A549 (cell line): Measurements from ENCODE around the gene DUS2.

Source experiments
- CHD2 ChIP-seq: fragments of 150-350 bp; IDR thresholded peaks from 2 replicates; pipeline ENCODE4 v1.6.1; 2014; ENCODE audit warnings: low read length; ENCODE audit not compliant: partially characterized antibody
- CTCF ChIP-seq: fragments of >200 bp; sonication (Bioruptor Twin); formaldehyde crosslinking; IDR thresholded peaks from 3 replicates; pipeline ENCODE4 v1.5.1; 2016
- EHF ChIP-seq: fragments of 250-450 bp; sonication (Bioruptor Pico); IDR thresholded peaks from 2 replicates; pipeline ENCODE4 v1.5.0; 2020; ENCODE audit warnings: mild to moderate bottlenecking
- HDAC2 ChIP-seq: fragments of 200-600 bp; sonication (generic); IDR thresholded peaks from 2 replicates; pipeline ENCODE4 v1.6.1; 2016
- JUN ChIP-seq, 2 experiments: fragments of >200 bp; sonication (Bioruptor Twin); formaldehyde crosslinking; IDR thresholded peaks; 2 replicates in 1 of 2; 3 replicates in 1 of 2; pipeline ENCODE4 v1.6.1; 2016 to 2017
- JUNB ChIP-seq: fragments of >200 bp; sonication (Bioruptor Twin); formaldehyde crosslinking; IDR thresholded peaks from 2 replicates; pipeline ENCODE4 v1.6.1; 2016
- PHF8 ChIP-seq: fragments of 200-600 bp; sonication (generic); IDR thresholded peaks from 2 replicates; pipeline ENCODE4 v1.6.1; 2016; ENCODE audit warnings: low read depth, mild to moderate bottlenecking, antibody characterized with exemption, moderate library complexity, borderline replicate concordance
- POLR2A ChIP-seq: IDR thresholded peaks from 2 replicates; pipeline ENCODE4 v1.6.1; 2012; ENCODE audit warnings: mild to moderate bottlenecking, low read length

DNA sequence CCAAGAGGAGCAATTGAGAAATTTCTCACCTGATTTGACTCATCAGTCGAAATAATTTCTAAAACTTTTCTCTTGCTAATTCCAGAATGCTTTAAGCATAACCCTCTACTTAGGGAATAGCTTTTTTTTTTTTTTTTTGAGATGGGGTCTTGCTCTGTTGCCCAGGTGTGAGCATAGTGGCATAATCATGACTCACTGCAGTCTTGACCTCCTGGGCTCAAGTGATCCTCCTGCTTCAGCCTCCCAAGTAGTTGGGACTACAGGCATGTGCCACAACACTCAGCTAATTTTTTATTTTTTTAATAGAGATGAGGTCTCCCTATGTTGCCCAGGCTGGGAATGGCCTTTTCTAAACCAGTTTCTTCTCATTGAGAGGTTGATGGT, 48.4 kb downstream of the DUS2 start:
- TF ChIP-seq CTCF (no peak), JUN (IDR thresholded peaks at IDR 0.05) (no peak), CHD2 (no peak), POLR2A (no peak), JUNB (no peak), HDAC2 (no peak), EHF (no peak), PHF8 (no peak)
